Activated CD8-positive, alpha-beta memory T cell treated with anti-CD3 and anti-CD28 coated beads for 48 hours (primary cell): Measurements from ENCODE around the gene LAIR2.

Source experiments
- DNase-seq, 3 experiments: peaks; one replicate each; pipeline ENCODE4 v3.0.0-alpha.2; 2020; ENCODE audit warnings: low read depth in 2 of 3, low spot score in 2 of 3

Gene LAIR2

GRCh38 chr19:54502518-54503048 is at the start of gene LAIR2:
LAIR2 (plus strand) TSS chr19:54502831; CDS start chr19:54502919, 88 bp downstream.
- DNase-seq: no peak

GRCh38 chr19:54453921-54454780 is 48.5 kb upstream of the LAIR2 start:
- DNase-seq: no peak

- DNase-seq: no peak
Observed at GRCh38 chr19:54454781-54455675, 47.6 kb upstream of the LAIR2 start.

GRCh38 chr19:54455786-54456422 is 46.7 kb upstream of the LAIR2 start:
- no peak for DNase-seq

- no peak for DNase-seq
Observed at GRCh38 chr19:54456423-54457373, 45.9 kb upstream of the LAIR2 start.

GRCh38 chr19:54457773-54458647 is 44.6 kb upstream of the LAIR2 start:
- DNase-seq: no peak

GRCh38 chr19:54458648-54459281 is 43.9 kb upstream of the LAIR2 start:
- DNase-seq: no peak

GRCh38 chr19:54459282-54460229 is 43.1 kb upstream of the LAIR2 start:
- DNase-seq: no peak

- DNase-seq: no peak
Observed at GRCh38 chr19:54460230-54461005, 42.2 kb upstream of the LAIR2 start.

GRCh38 chr19:54461210-54461609 is 41.4 kb upstream of the LAIR2 start:
- no peak for DNase-seq

- no peak for DNase-seq
Observed at GRCh38 chr19:54461613-54462012, 41.0 kb upstream of the LAIR2 start.

- no peak for DNase-seq
Observed at GRCh38 chr19:54462047-54462654, 40.5 kb upstream of the LAIR2 start.

GRCh38 chr19:54462655-54463530 is 39.7 kb upstream of the LAIR2 start:
- peak; percentile 23 to 46 (median 45) for DNase-seq

GRCh38 chr19:54463531-54464043 is 39.0 kb upstream of the LAIR2 start, which contains the start of gene LENG9:
LENG9 (minus strand) TSS chr19:54463778; CDS start chr19:54463526, 252 bp downstream.
- peak; percentile 79 to 93 (median 84) for DNase-seq
